HG03095 (cell line): ENCODE results near the gene HIVEP2.
A peak's percentile ranks its signal among the peaks of the same experiment; 100 is the strongest.

Source experiments
- ATAC-seq: cut with Tn5 transposase; IDR thresholded peaks from one replicate; pipeline ENCODE4 v1.9.1; 2021; ENCODE audit warnings: moderate library complexity; ENCODE audit not compliant: unreplicated experiment

HIVEP2 gene

DNA sequence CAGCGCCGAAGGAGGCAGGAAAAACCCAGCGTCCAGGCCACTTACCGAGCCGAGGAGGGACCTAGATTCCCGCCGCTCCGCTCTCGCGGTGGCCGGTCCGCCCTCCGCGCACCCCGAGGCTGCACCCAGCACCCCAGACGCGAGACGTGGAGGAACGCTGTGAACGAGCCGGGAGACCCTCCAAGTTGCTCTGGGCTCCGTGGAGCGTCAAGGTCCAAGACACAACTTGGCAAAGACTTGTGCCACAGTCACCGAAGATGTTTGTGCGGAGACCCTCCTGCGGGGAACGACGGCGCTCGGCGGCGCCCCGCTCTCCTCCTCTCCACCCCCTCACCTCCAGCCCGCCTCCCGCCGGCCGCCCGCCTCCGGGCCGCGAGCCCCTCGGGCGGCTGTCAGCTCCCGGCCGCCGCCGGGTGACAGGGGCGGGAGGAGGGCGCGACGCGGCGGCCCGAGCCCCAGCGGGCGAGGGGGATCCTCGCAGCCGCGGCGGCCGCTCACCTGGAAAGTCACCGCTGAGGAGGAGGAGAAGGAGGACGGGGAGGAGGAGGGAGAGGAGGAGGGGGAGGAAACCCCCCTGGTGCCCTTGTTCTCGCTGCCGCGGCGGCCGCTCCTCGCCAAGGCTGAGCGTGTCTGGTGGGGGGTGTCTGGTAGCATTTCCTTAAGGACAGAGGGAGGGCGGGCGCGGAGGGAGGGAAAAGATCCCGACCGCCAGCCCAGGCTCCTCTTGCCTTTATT is 637 bp upstream of the HIVEP2 start:
- no peak for ATAC-seq

- ATAC-seq: no peak
Measured at GRCh38 chr6:142944124-142945048, 590 bp downstream of the HIVEP2 start.

DNA sequence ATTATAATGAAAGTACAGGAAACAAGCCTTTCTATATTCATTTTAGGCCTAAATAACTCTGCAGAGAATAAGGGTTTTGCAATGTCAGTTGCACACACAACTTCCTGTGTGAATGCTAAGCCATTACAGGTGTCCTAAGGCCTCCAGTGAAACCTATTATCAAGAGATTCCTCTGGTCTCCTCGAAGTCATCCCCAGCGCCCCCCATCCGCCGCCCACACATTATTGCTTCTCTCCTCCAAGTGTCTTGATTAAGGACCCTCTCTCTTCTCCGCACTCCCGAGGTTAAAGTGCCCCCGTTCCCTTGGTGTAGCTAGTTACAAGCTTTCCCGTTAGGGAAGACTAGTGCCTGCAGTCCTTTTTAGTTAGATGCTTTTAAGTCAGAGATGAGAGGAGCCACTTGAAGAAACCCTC is 1.3 kb downstream of the HIVEP2 start:
- no peak for ATAC-seq

- ATAC-seq: no peak
Measured at GRCh38 chr6:142942805-142943227, 2.2 kb downstream of the HIVEP2 start.

DNA sequence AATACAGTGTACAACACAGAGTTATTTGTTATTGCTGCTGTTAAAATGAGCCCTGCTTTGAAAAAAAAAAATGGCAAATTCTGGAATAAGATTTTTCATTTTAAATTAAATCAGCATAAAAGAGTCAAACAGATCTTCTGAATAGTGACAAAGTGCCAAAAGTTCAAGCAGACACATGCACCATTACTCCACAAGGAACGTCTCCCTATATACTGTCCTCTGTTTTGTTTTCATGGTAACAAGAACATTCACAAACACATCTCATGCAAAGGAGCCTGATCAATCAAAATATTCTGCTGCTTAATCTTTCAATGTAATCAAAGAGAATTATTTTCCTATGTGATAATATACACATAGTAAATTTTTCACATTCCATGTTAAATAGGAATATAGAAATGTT is 2.7 kb downstream of the HIVEP2 start:
- no peak for ATAC-seq

- no peak for ATAC-seq
Measured at GRCh38 chr6:142941018-142941417, 4.0 kb downstream of the HIVEP2 start.

GRCh38 chr6:142940487-142940886 is 4.5 kb downstream of the HIVEP2 start:
- no peak for ATAC-seq

DNA sequence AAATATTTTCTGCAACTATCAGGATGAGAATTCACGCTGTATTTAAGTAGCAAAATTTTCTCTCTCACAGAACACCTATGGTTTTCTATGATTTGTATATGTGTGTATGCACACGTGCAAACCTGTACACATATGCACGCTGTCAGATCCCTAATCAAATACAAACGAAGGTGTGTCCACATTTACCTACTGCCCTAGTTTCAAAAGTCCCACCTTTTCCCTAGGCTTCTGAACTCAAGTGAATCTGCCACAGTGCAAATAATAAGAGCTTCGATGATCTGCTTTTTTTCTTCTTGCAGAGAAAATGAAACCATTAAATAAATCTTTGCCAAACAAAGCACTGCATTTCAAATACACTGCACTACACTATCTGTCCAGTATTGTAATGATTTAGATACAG is 6.5 kb downstream of the HIVEP2 start:
- ATAC-seq: no peak

- no peak for ATAC-seq
Measured at GRCh38 chr6:142937986-142938385, 7.0 kb downstream of the HIVEP2 start.

DNA sequence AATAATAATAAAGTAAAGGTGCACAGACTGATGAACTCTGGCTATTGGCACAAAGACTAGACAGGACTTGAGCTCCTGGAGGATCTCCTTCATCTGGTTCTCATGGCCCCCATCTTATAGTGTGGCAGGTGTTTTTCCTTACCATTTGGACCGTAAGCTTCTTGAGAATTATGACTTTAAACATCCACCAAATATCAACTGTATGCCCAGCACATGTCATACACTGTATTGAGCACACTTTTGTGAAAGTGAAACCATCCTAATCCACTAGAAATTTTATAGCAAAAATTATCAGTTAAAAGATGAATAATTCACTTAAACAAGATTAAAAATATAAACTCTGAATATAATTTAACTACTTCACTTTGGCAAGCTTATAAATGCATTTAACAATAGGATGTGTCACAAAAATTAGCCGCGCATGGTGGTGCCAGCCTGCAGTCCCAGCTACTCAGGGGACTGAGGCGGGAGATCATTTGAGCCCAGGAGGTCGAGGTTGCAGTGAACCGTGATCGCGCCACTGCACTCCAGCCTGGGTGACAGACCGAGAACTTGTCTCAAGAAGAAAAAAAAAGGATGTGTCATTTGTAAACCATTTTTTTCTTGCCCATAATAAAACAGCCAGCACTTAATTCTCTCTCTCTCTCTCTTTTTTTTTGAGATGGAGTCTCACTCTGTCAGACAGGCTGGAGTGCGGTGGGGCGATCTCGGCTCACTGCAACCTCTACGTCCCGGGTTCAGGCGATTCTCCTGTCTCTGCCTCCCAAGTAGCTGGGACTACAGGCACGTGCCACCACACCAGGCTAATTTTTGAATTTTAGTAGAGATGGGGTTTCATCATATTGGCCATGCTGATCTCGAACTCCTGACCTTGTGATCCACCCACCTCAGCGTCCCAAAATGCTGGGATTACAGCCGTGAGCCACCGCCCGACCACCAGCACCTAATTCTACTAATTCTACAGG is 9.1 kb downstream of the HIVEP2 start:
- no peak for ATAC-seq

DNA sequence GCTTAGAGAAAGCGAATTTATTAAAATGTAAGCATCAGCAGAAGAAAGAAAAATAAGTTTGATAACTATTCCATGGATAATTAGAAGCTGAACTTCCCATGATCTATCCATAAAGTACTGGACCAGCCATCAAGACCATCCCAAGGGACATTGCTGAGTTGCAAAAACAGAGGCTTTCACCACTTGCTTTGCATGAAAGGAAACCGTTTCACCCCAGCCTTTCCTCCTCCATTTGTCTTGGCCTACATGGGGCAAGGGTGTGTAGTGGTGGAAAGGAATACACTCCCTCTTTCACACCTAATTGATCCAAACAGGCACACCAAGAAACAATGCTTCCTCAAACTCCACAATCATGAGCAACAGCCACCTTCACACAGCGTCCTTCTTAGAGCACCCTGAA is 10.4 kb downstream of the HIVEP2 start:
- ATAC-seq: no peak

DNA sequence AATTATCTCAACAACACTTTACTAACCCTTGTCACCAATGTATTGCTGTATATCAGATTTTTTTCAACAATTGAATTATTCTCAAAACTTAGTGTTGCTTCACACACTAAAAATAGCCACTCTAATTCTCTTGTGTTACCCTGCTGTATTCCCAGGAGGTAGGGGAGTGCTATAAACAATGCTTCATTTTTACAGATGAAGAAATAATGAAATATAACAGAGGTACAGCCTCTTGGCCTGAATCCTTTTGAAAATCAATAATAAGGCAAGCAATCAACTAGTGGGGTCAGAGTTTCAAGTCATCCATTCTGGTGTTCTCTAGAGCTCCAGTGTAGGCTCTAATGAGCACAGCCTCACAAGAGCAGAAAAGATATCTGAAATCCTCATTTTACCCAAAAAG is 10.9 kb downstream of the HIVEP2 start:
- no peak for ATAC-seq

GRCh38 chr6:142933701-142934100 is 11.3 kb downstream of the HIVEP2 start:
- no peak for ATAC-seq

DNA sequence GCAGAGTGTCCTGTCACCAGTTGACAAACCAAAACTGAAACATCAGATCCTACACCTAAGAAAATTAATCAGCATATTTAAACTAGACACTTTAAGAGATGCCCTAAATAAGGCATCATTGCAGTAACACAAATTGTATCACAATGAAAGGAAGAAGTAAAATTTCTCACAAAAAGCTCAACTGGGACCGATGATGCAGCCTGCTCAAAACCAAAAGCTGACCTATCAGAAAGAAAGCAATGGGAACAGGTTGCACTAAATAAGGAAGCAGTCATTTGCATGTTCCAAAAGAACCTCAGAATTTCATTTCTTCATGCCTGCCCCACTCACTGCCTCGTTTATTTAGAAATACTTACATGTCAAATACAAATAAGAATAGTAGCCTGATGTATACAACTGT is 12.1 kb downstream of the HIVEP2 start:
- no peak for ATAC-seq

- ATAC-seq: no peak
Measured at GRCh38 chr6:142929751-142930358, 15.1 kb downstream of the HIVEP2 start.

GRCh38 chr6:142927904-142928303 is 17.1 kb downstream of the HIVEP2 start:
- ATAC-seq: no peak

- ATAC-seq: no peak
Measured at GRCh38 chr6:142927271-142927580, 17.8 kb downstream of the HIVEP2 start.

- ATAC-seq: peak; percentile 90
Measured at GRCh38 chr6:142926494-142927270, 18.3 kb downstream of the HIVEP2 start.

- ATAC-seq: no peak
Measured at GRCh38 chr6:142926177-142926493, 18.8 kb downstream of the HIVEP2 start.

GRCh38 chr6:142925575-142926110 is 19.3 kb downstream of the HIVEP2 start:
- ATAC-seq: no peak
